HAP-1 (cell line): ENCODE results near the gene CELSR1.

ENCODE experiments used
- DNase-seq, 2 experiments: peaks; one replicate each; pipeline ENCODE4 v3.0.0-alpha.2; 2016 to 2020; ENCODE audit warnings: low spot score in 2 of 2
- H3K27me3 ChIP-seq: fragments of 250-450 bp; sonication (Bioruptor Pico); 2 replicates; pipeline ENCODE4 v1.5.1; 2020; ENCODE audit warnings: low read depth, mild to moderate bottlenecking, moderate library complexity
- H3K36me3 ChIP-seq: fragments of 250-450 bp; sonication (Bioruptor Pico); replicated peaks from 2 replicates; pipeline ENCODE4 v1.5.1; 2020; ENCODE audit warnings: mild to moderate bottlenecking
- H3K4me1 ChIP-seq: fragments of 250-450 bp; sonication (Bioruptor Pico); 2 replicates; pipeline ENCODE4 v1.5.1; 2020; ENCODE audit warnings: mild to moderate bottlenecking
- H3K4me3 ChIP-seq: fragments of 250-450 bp; sonication (Bioruptor Pico); 2 replicates; pipeline ENCODE4 v1.5.1; 2020; ENCODE audit warnings: mild to moderate bottlenecking, moderate library complexity
- H3K9me3 ChIP-seq: fragments of 250-450 bp; sonication (Bioruptor Pico); 2 replicates; pipeline ENCODE4 v1.5.1; 2020; ENCODE audit warnings: mild to moderate bottlenecking, moderate library complexity
- in situ Hi-C: fragments of 300-500 bp; cut with MboI; formaldehyde crosslinking; loops from 3 replicates; pipeline ENCODE4 v1.14.3; 2020; ENCODE audit warnings: low sequenced_read_pairs, inconsistent platforms, mixed read lengths

The CELSR1 gene

GRCh38 chr22:46362934-46363515 lies 174.4 kb downstream of the CELSR1 start:
- no peaks in the 10 kb centered on the region for H3K4me1 ChIP-seq
- H3K36me3 ChIP-seq = peaks cover 2% of the 10 kb centered on the region; the same call in 1 of the 2 replicates

GRCh38 chr22:46362203-46362933 lies 175.1 kb downstream of the CELSR1 start:
- H3K27me3 ChIP-seq = no peaks in the 10 kb centered on the region
- no peak overlapping the region for H3K4me3 ChIP-seq
- H3K4me1 ChIP-seq = no peaks in the 10 kb centered on the region
- in situ Hi-C loops = no loop called here
- H3K9me3 ChIP-seq = no peaks in the 10 kb centered on the region
- DNase-seq = no peak
- peaks cover 4% of the 10 kb centered on the region for H3K36me3 ChIP-seq

More at GRCh38 chr22:46362934-46363515, 174.4 kb downstream of the CELSR1 start:
- no peak for DNase-seq
- in situ Hi-C loops = no loop called here
- Histone ChIP-seq H3K27me3 (no peaks in the 10 kb centered on the region), H3K9me3 (no peaks in the 10 kb centered on the region), H3K4me3 (no peak overlapping the region)

GRCh38 chr22:46361826-46362202 lies 175.6 kb downstream of the CELSR1 start:
- in situ Hi-C loops = no loop called here
- Histone ChIP-seq H3K36me3 (peaks cover 7% of the 10 kb centered on the region), H3K4me3 (no peak overlapping the region), H3K27me3 (no peaks in the 10 kb centered on the region), H3K9me3 (no peaks in the 10 kb centered on the region), H3K4me1 (no peaks in the 10 kb centered on the region)
- no peak for DNase-seq

- H3K4me1 ChIP-seq = no peaks in the 10 kb centered on the region
- no peak overlapping the region for H3K4me3 ChIP-seq
- no peak for DNase-seq
- H3K9me3 ChIP-seq = no peaks in the 10 kb centered on the region
- H3K36me3 ChIP-seq = peaks cover 16% of the 10 kb centered on the region
- H3K27me3 ChIP-seq = no peaks in the 10 kb centered on the region
- in situ Hi-C loops = no loop called here
These were observed 176.5 kb downstream of the CELSR1 start for GRCh38 chr22:46360891-46361290.

GRCh38 chr22:46360097-46360496 lies 177.3 kb downstream of the CELSR1 start:
- in situ Hi-C loops = no loop called here
- DNase-seq = no peak
- Histone ChIP-seq H3K36me3 (peaks cover 24% of the 10 kb centered on the region), H3K27me3 (no peaks in the 10 kb centered on the region), H3K4me3 (no peak overlapping the region), H3K9me3 (no peaks in the 10 kb centered on the region), H3K4me1 (no peaks in the 10 kb centered on the region)

- H3K9me3 ChIP-seq = no peaks in the 10 kb centered on the region
- H3K4me1 ChIP-seq = no peaks in the 10 kb centered on the region
- peaks cover 32% of the 10 kb centered on the region for H3K36me3 ChIP-seq
- H3K4me3 ChIP-seq = no peak overlapping the region
- no peaks in the 10 kb centered on the region for H3K27me3 ChIP-seq
- in situ Hi-C loops = no loop called here
- DNase-seq = no peak
These were observed 178.1 kb downstream of the CELSR1 start for GRCh38 chr22:46359362-46359761.

GRCh38 chr22:46358766-46359165 lies 178.7 kb downstream of the CELSR1 start:
- in situ Hi-C loops = no loop called here
- Histone ChIP-seq H3K4me3 (no peak overlapping the region), H3K27me3 (no peaks in the 10 kb centered on the region), H3K36me3 (peaks cover 38% of the 10 kb centered on the region), H3K4me1 (no peaks in the 10 kb centered on the region), H3K9me3 (no peaks in the 10 kb centered on the region)
- no peak for DNase-seq

GRCh38 chr22:46357711-46358520 lies 179.5 kb downstream of the CELSR1 start:
- in situ Hi-C loops = no loop called here
- no peaks in the 10 kb centered on the region for H3K27me3 ChIP-seq
- DNase-seq = no peak
- no peaks in the 10 kb centered on the region for H3K9me3 ChIP-seq
- H3K4me3 ChIP-seq = no peak overlapping the region
- H3K36me3 ChIP-seq = peaks cover 44% of the 10 kb centered on the region
- H3K4me1 ChIP-seq = no peaks in the 10 kb centered on the region

GRCh38 chr22:46356496-46357480 lies 180.6 kb downstream of the CELSR1 start:
- DNase-seq = no peak
- Histone ChIP-seq H3K9me3 (no peaks in the 10 kb centered on the region), H3K4me3 (no peak overlapping the region), H3K4me1 (no peaks in the 10 kb centered on the region), H3K36me3 (peaks cover 55% of the 10 kb centered on the region), H3K27me3 (no peaks in the 10 kb centered on the region)
- in situ Hi-C loops = no loop called here

- in situ Hi-C loops = no loop called here
- Histone ChIP-seq H3K9me3 (no peaks in the 10 kb centered on the region), H3K27me3 (no peaks in the 10 kb centered on the region), H3K4me3 (no peak overlapping the region), H3K36me3 (peaks cover 63% of the 10 kb centered on the region), H3K4me1 (no peaks in the 10 kb centered on the region)
- DNase-seq = no peak
These were observed 181.4 kb downstream of the CELSR1 start for GRCh38 chr22:46355996-46356471.

GRCh38 chr22:46355369-46355995 lies 181.9 kb downstream of the CELSR1 start:
- in situ Hi-C loops = no loop called here
- Histone ChIP-seq H3K4me3 (no peak overlapping the region), H3K9me3 (no peaks in the 10 kb centered on the region), H3K36me3 (peaks cover 68% of the 10 kb centered on the region), H3K27me3 (no peaks in the 10 kb centered on the region), H3K4me1 (no peaks in the 10 kb centered on the region)
- DNase-seq = peak; percentile 52 to 90

GRCh38 chr22:46354993-46355305 lies 182.5 kb downstream of the CELSR1 start:
- H3K27me3 ChIP-seq = no peaks in the 10 kb centered on the region
- no peak overlapping the region for H3K4me3 ChIP-seq
- H3K9me3 ChIP-seq = no peaks in the 10 kb centered on the region
- no peaks in the 10 kb centered on the region for H3K4me1 ChIP-seq
- in situ Hi-C loops = no loop called here
- peaks cover 73% of the 10 kb centered on the region for H3K36me3 ChIP-seq
- no peak for DNase-seq
